K562 (cell line): ENCODE data around the gene TMTC2. TPM values are rescaled to one million over a fixed set of nuclear protein-coding genes. Genes with fewer than 3 reads are reported as not detected.

Experiments
- ATAC-seq: fragments of 200-7000 bp; cut with Tn5 transposase; 3 replicates; pipeline ENCODE4 v1.9.1; 2020; ENCODE audit warnings: moderate library complexity
- BruUV-seq: library from RNA; stranded (reverse); fragments of 400-500 nt; replicated peaks from 2 replicates; lab custom pipeline; 2021; lab: Mats Ljungman, UMichigan
- CTCF ChIA-PET: fragments of 300-600 bp; formaldehyde crosslinking; extraction: SDS; loops from one replicate; lab custom pipeline; 2021; ENCODE audit warnings: low intra/inter-chr PET ratio; lab: Yijun Ruan, JAX
- POLR2A ChIA-PET: fragments of 300-600, 350-650 bp; sonication (Branson Sonifier 250); formaldehyde crosslinking; extraction: SDS; loops from one replicate; lab custom pipeline; 2021; ENCODE audit warnings: antibody characterized with exemption, inconsistent platforms; lab: Yijun Ruan, JAX
- DNase-seq, 4 experiments: peaks; one replicate each; pipeline versions ENCODE4 v3.0.0 to v3.0.0-alpha.2; 2011 to 2018; ENCODE audit warnings: low spot score in 3 of 4, mixed read lengths in 3 of 4; ENCODE audit errors: extremely low read depth in 1 of 4
- FAIRE-seq: peaks from 2 replicates; lab custom pipeline; 2011; peaks lifted over from hg19 to GRCh38; lab: Jason Lieb, UNC
- H2AFZ ChIP-seq: 2 replicates; pipeline ENCODE4 v1.6.0; 2011; ENCODE audit warnings: low read depth, low read length, control low read depth, inconsistent platforms
- H3K27ac ChIP-seq: fragments of 200-600 bp; 3 replicates; pipeline ENCODE4 v1.8.0; 2011; ENCODE audit warnings: low read depth, mild to moderate bottlenecking, control low read depth, inconsistent platforms, low read length, moderate library complexity, mixed read lengths; ENCODE audit errors: extremely low read depth
- H3K27me3 ChIP-seq, 2 experiments: fragments of 300-600 bp in 1 of 2; 2 replicates in 1 of 2; 3 replicates in 1 of 2; pipeline versions ENCODE4 v1.6.0 to v1.8.0; 2011; ENCODE audit warnings: inconsistent platforms in 2 of 2, low read length in 2 of 2, mild to moderate bottlenecking in 1 of 2, mixed read lengths in 1 of 2, moderate library complexity in 1 of 2; ENCODE audit not compliant: control insufficient read depth in 2 of 2, insufficient read depth in 2 of 2
- H3K36me3 ChIP-seq: fragments of 300-600 bp; 3 replicates; pipeline ENCODE4 v1.8.0; 2011; ENCODE audit warnings: mild to moderate bottlenecking, low read length, inconsistent platforms; ENCODE audit not compliant: control insufficient read depth, insufficient read depth
- H3K4me1 ChIP-seq, 2 experiments: fragments of 200-600 bp in 1 of 2; replicated peaks in 1 of 2; 2 replicates in 1 of 2; 3 replicates in 1 of 2; pipeline versions ENCODE4 v1.5.1 to v1.8.0; 2011; ENCODE audit warnings: inconsistent platforms in 2 of 2, low read length in 2 of 2, mild to moderate bottlenecking in 1 of 2, mixed read lengths in 1 of 2, moderate library complexity in 1 of 2; ENCODE audit not compliant: control insufficient read depth in 2 of 2, insufficient read depth in 2 of 2
- H3K4me2 ChIP-seq: 2 replicates; pipeline ENCODE4 v1.6.1; 2011; ENCODE audit warnings: low read length, control low read depth, inconsistent platforms, mixed read lengths; ENCODE audit not compliant: insufficient read depth
- H3K4me3 ChIP-seq: fragments of 200-600 bp; sonication (generic), shearing (Covaris generic); 2 replicates; pipeline ENCODE4 v1.5.1; 2016; ENCODE audit warnings: control low read depth, inconsistent platforms
- H3K79me2 ChIP-seq: fragments of 200-600 bp; 3 replicates; pipeline ENCODE4 v1.8.0; 2011; ENCODE audit warnings: low read length, inconsistent platforms; ENCODE audit not compliant: control insufficient read depth, insufficient read depth
- H3K9ac ChIP-seq, 2 experiments: 2 replicates each; pipeline versions ENCODE4 v1.6.0 to v1.6.1; 2011; ENCODE audit warnings: low read depth in 2 of 2, low read length in 2 of 2, control low read depth in 1 of 2, inconsistent platforms in 1 of 2, mild to moderate bottlenecking in 1 of 2, mixed read lengths in 1 of 2; ENCODE audit not compliant: insufficient read depth in 1 of 2
- H3K9me1 ChIP-seq: one replicate; pipeline ENCODE4 v1.6.0; 2011; ENCODE audit warnings: inconsistent platforms, mild to moderate bottlenecking, low read length, moderate library complexity; ENCODE audit not compliant: control insufficient read depth, insufficient read depth
- H3K9me3 ChIP-seq: replicated peaks from 2 replicates; pipeline ENCODE4 v1.5.1; 2011; ENCODE audit warnings: low read depth, low read length, inconsistent platforms; ENCODE audit not compliant: control insufficient read depth, insufficient read depth
- H4K20me1 ChIP-seq: replicated peaks from 2 replicates; pipeline ENCODE4 v1.6.1; 2011; ENCODE audit warnings: low read length, inconsistent platforms, mixed read lengths; ENCODE audit not compliant: control insufficient read depth, insufficient read depth
- BCOR ChIP-seq: fragments of 450-650 bp; IDR thresholded peaks from 2 replicates; pipeline ENCODE4 v1.6.1; 2016
- FOXP4 ChIP-seq: sonication (generic); formaldehyde crosslinking; IDR thresholded peaks from 2 replicates; pipeline ENCODE4 v1.8.0; 2022; ENCODE audit warnings: mild to moderate bottlenecking, missing genetic modification reagents, borderline replicate concordance
- GTF2F1 ChIP-seq: IDR thresholded peaks from 2 replicates; pipeline ENCODE4 v1.6.1; 2011; ENCODE audit warnings: low read depth, low read length, improper control_type of control experiment
- GTF3C2 ChIP-seq: IDR thresholded peaks from 3 replicates; pipeline ENCODE4 v1.6.1; 2011; ENCODE audit warnings: borderline replicate concordance, mild to moderate bottlenecking, moderate library complexity; ENCODE audit not compliant: insufficient read length; ENCODE audit errors: extremely low read depth
- HMGN3 ChIP-seq: IDR thresholded peaks from 2 replicates; pipeline ENCODE4 v1.6.1; 2011; ENCODE audit warnings: borderline replicate concordance, low read depth, mild to moderate bottlenecking, mixed read lengths, low read length; ENCODE audit not compliant: insufficient read length; ENCODE audit errors: extremely low read depth
- RBM14 ChIP-seq: fragments of 200-400 bp; formaldehyde crosslinking; IDR thresholded peaks from 2 replicates; pipeline ENCODE4 v1.6.1; 2018; ENCODE audit warnings: low read depth, mild to moderate bottlenecking, low read length, moderate library complexity, borderline replicate concordance; ENCODE audit not compliant: insufficient read depth
- SIRT6 ChIP-seq: IDR thresholded peaks from one replicate; pipeline ENCODE4 v1.6.1; 2012; ENCODE audit warnings: low read depth, mild to moderate bottlenecking, control low read depth, inconsistent platforms, low read length, moderate library complexity
- WGBS: fragments of 100-300 bp; shearing (Covaris generic); methylation state at CpG from one replicate; pipeline ENCODE4 v1.1.6; 2016; ENCODE audit warnings: low coverage, mixed read lengths; ENCODE audit not compliant: insufficient coverage; ENCODE audit errors: missing lambda C conversion rate; 5-methylcytosine and 5-hydroxymethylcytosine counted together
- in situ Hi-C: fragments of 300-500 bp; cut with MboI; formaldehyde crosslinking; loops from 4 replicates; pipeline ENCODE4 v1.15.0; 2018; ENCODE audit warnings: inconsistent platforms, mixed read lengths
- intact Hi-C: fragments of 100-400 bp; cut with micrococcal nuclease; formaldehyde crosslinking; loops from 2 replicates; pipeline ENCODE4 v1.14.2; 2022
- polyA plus RNA-seq, 8 experiments: library from polyadenylated mRNA; depleted of rRNA in 4 of 8; stranded (reverse) in 5 of 8; unstranded in 3 of 8; fragments of >200 nt; fragmentation: Nextera tagmentation in 2 of 8; fragmentation: Illumina TruSeq in 1 of 8; extraction: Ambion mirVana in 2 of 8; extraction: Trizol in 1 of 8; gene quantifications; 2 replicates each; pipeline versions ENCODE4 v1.2.1 to v1.2.3, GENCODE V29; 2011 to 2014; ENCODE audit warnings: inconsistent platforms in 1 of 8, missing spikeins in 1 of 8
- total RNA-seq, 7 experiments: library from RNA; depleted of rRNA in 6 of 7; stranded (reverse); fragments of >200 nt in 6 of 7; fragmentation: Illumina TruSeq in 2 of 7; extraction: Trizol in 2 of 7; gene quantifications; 2 replicates each; pipeline versions ENCODE4 v1.2.1 to v1.2.3, GENCODE V29; 2011 to 2021; ENCODE audit warnings: low replicate concordance in 1 of 7
- TF ChIP-seq, protein P1 (sequence below), 2 experiments: fragments of 450-650 bp in 1 of 2; IDR thresholded peaks; 2 replicates each; pipeline ENCODE4 v1.6.1; 2011 to 2017; ENCODE audit warnings: low read depth in 2 of 2, antibody characterized with exemption in 1 of 2, borderline replicate concordance in 1 of 2, low read length in 1 of 2, mild to moderate bottlenecking in 1 of 2, mixed read lengths in 1 of 2; ENCODE audit not compliant: control insufficient read depth in 1 of 2
- TF ChIP-seq, protein P2 (sequence below): IDR thresholded peaks from 2 replicates; pipeline ENCODE4 v1.6.1; 2014; ENCODE audit warnings: antibody characterized with exemption

Gene TMTC2
- total and polyA plus RNA-seq, 9 of the 15 experiments (the other 6 are each of a cell fraction or from before 2014, with no cell fraction given): 0.29 to 1.1 (median 0.55) TPM

- in situ Hi-C loops (no loop called here), intact Hi-C loops (no loop called here)
- no TSS peak for BruUV-seq
- Histone ChIP-seq H3K36me3 (no peaks in the 10 kb centered on the region), H3K9ac (no peak overlapping the region), H3K9me1 (no peaks in the 10 kb centered on the region), H3K9me3 (no peaks in the 10 kb centered on the region), H3K27me3 (no peaks in the 10 kb centered on the region), H4K20me1 (no peaks in the 10 kb centered on the region), H3K27ac (no peak overlapping the region), H3K4me3 (no peak overlapping the region), H3K79me2 (no peaks in the 10 kb centered on the region), H3K4me1 (no peaks in the 10 kb centered on the region), H3K4me2 (no peak overlapping the region), H2AFZ (no peak overlapping the region)
- FAIRE-seq: no peak
- ChIA-PET POLR2A (no interaction called here), CTCF (no interaction called here)
- 0% methylated on average over 1 of the region's 1 CpG for WGBS
- no peak for DNase-seq
- no peak for ATAC-seq
- no peak for TF ChIP-seq GTF3C2
- TF ChIP-seq, protein P1, sequence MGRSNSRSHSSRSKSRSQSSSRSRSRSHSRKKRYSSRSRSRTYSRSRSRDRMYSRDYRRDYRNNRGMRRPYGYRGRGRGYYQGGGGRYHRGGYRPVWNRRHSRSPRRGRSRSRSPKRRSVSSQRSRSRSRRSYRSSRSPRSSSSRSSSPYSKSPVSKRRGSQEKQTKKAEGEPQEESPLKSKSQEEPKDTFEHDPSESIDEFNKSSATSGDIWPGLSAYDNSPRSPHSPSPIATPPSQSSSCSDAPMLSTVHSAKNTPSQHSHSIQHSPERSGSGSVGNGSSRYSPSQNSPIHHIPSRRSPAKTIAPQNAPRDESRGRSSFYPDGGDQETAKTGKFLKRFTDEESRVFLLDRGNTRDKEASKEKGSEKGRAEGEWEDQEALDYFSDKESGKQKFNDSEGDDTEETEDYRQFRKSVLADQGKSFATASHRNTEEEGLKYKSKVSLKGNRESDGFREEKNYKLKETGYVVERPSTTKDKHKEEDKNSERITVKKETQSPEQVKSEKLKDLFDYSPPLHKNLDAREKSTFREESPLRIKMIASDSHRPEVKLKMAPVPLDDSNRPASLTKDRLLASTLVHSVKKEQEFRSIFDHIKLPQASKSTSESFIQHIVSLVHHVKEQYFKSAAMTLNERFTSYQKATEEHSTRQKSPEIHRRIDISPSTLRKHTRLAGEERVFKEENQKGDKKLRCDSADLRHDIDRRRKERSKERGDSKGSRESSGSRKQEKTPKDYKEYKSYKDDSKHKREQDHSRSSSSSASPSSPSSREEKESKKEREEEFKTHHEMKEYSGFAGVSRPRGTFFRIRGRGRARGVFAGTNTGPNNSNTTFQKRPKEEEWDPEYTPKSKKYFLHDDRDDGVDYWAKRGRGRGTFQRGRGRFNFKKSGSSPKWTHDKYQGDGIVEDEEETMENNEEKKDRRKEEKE (IDR thresholded peaks at IDR 0.05; ENCODE audit: borderline replicate concordance in 1 of 2, control insufficient read depth in 1 of 2, low read depth in 2 of 2, low read length in 1 of 2): no peak
- no peak for TF ChIP-seq GTF2F1
- no peak for TF ChIP-seq BCOR
- TF ChIP-seq RBM14: no peak
- TF ChIP-seq FOXP4 (CRISPR knock-in tag): no peak
- TF ChIP-seq HMGN3: no peak
- TF ChIP-seq SIRT6: no peak
- TF ChIP-seq, protein P2, sequence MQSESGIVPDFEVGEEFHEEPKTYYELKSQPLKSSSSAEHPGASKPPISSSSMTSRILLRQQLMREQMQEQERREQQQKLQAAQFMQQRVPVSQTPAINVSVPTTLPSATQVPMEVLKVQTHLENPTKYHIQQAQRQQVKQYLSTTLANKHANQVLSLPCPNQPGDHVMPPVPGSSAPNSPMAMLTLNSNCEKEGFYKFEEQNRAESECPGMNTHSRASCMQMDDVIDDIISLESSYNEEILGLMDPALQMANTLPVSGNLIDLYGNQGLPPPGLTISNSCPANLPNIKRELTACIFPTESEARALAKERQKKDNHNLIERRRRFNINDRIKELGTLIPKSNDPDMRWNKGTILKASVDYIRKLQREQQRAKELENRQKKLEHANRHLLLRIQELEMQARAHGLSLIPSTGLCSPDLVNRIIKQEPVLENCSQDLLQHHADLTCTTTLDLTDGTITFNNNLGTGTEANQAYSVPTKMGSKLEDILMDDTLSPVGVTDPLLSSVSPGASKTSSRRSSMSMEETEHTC: no peak
Measured at GRCh38 chr12:82852529-82852928, 165.8 kb downstream of the TMTC2 start.
